ENCODE data around the gene CCDC85B.

Gene CCDC85B

GRCh38 chr11:65895482-65895981, 5.1 kb downstream of the CCDC85B start:
- Mint-ChIP-seq H3K9me3 (no peaks in the 10 kb centered on the region), H3K27me3 (ENCODE audit: low read depth) (no peaks in the 10 kb centered on the region), H3K27ac (peak overlapping the region; percentile 75), H3K4me3 (peak overlapping the region; percentile 27), H3K4me1 (ENCODE audit: low read depth) (peaks cover 32% of the 10 kb centered on the region), H3K36me3 (ENCODE audit: low read depth) (peaks cover 4% of the 10 kb centered on the region)
- DNase-seq (ENCODE audit: low spot score), result no peak

DNA sequence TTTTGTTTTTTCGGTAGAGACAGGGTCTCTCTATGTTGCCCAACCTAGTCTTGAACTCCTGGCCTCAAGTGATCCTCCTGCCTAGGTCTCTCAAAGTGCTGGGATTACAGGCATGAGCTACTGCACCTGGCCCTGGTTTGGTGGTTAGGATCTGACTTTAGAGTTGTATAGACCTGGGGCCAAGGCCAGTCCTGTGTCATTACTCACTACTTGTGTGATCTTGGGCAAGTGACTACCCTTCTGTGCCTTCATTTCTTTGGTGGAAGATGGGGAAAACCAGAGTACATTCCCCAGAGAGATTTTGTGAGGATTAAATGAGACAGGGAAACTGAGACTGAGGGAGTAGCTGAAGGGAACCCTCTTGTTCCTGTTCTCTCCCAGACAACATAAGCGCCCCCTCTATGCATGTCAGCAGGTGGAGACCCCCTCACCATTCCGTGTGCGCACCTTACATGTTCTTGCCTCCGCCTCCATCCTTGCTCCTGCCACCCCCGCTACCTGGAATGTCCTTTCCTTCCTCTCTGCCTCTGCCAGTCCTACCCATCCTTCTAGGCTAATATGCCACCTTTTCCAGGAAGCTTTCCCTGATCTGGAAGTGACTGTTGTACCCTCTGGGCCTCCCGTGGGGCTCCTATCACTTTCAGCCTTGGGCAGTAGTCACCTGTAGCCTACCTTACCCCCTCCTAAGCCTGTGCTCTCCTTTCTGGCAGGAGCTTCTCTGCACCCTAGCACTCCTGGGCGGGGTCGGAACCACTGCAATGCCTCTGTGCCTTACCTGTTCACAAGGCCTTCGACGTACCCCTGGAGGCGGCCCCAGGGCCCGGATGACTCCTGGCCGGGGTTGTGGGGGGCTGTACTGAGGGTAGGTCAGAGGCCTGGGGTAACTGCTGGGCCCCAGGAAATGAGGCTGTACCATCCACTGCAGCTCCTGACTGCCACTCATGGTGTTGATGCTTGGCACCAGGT, 5.8 kb downstream of the CCDC85B start:
- peaks cover 4% of the 10 kb centered on the region for H3K36me3 Mint-ChIP-seq (ENCODE audit: low read depth)
- H3K9me3 Mint-ChIP-seq, result no peaks in the 10 kb centered on the region
- H3K27ac Mint-ChIP-seq, result peak overlapping the region; percentile 72
- peaks cover 34% of the 10 kb centered on the region for H3K4me1 Mint-ChIP-seq (ENCODE audit: low read depth)
- H3K27me3 Mint-ChIP-seq (ENCODE audit: low read depth), result no peaks in the 10 kb centered on the region
- no peak for DNase-seq (ENCODE audit: low spot score)
- H3K4me3 Mint-ChIP-seq, result peak overlapping the region; percentile 17

DNA sequence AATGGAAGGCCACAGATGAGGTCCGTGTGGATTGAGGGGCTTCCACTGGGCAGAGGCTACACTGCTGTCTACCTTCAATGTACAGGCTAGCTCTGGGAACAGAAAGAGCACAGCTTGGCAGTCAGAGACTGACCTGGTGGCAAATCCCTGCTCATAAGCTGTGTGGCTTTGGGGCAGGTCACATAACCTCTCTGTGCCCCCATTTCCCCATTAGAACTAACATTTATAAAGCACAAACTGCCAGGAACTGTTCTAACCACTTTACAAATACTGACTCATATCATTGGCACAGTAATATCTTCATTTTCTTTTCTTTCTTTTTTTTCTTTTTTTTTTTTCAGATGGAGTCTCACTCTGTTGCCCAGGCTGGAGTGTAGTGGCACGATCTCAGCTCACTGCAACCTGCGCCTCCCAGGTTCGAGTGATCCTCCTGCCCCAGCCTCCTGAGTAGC, 6.6 kb downstream of the CCDC85B start:
- Mint-ChIP-seq H3K9me3 (no peaks in the 10 kb centered on the region), H3K27ac (no peak overlapping the region), H3K27me3 (ENCODE audit: low read depth) (no peaks in the 10 kb centered on the region), H3K36me3 (ENCODE audit: low read depth) (peaks cover 4% of the 10 kb centered on the region), H3K4me1 (ENCODE audit: low read depth) (peaks cover 38% of the 10 kb centered on the region), H3K4me3 (peak overlapping the region; percentile 34)
- no peak for DNase-seq (ENCODE audit: low spot score)

DNA sequence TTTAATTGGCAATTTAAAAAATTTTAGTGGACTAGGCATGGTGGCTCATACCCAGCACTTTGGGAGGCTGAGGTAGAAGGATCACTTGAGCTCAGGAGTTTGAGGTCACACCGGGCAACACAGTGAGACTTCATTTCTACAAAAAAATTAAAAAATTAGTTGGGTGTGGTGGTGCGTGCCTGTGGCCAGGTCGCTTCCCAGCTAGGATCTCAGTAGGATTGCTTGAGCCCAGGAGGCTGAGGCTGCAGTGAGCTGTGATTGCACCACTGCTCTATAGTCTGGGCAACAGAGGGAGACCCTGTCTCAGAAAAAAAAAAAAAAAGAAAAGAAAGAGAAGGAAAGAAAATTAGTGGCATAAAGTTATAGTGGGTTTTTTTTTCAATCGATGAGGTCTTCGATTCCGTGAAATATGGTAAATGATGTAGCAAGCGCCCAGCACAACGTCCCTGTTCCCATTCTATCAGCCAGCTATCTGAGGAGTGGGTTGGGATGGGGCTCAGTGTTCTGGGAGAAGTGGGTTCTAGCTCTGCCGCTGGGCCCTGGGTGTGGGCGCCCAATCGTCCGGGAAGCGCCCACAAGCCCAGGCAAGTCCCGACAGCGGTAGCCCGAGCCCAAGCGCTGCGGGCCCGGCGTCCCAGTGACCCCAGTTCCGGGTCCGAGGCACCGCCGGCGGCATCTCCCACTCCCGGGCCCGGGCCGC, 8.3 kb downstream of the CCDC85B start:
- H3K36me3 Mint-ChIP-seq (ENCODE audit: low read depth), result peaks cover 4% of the 10 kb centered on the region
- peaks cover 32% of the 10 kb centered on the region for H3K4me1 Mint-ChIP-seq (ENCODE audit: low read depth)
- H3K4me3 Mint-ChIP-seq, result peak overlapping the region; percentile 79
- no peaks in the 10 kb centered on the region for H3K9me3 Mint-ChIP-seq
- no peak for DNase-seq (ENCODE audit: low spot score)
- H3K27me3 Mint-ChIP-seq (ENCODE audit: low read depth), result peaks cover 5% of the 10 kb centered on the region
- H3K27ac Mint-ChIP-seq, result peak overlapping the region; percentile 82

DNA sequence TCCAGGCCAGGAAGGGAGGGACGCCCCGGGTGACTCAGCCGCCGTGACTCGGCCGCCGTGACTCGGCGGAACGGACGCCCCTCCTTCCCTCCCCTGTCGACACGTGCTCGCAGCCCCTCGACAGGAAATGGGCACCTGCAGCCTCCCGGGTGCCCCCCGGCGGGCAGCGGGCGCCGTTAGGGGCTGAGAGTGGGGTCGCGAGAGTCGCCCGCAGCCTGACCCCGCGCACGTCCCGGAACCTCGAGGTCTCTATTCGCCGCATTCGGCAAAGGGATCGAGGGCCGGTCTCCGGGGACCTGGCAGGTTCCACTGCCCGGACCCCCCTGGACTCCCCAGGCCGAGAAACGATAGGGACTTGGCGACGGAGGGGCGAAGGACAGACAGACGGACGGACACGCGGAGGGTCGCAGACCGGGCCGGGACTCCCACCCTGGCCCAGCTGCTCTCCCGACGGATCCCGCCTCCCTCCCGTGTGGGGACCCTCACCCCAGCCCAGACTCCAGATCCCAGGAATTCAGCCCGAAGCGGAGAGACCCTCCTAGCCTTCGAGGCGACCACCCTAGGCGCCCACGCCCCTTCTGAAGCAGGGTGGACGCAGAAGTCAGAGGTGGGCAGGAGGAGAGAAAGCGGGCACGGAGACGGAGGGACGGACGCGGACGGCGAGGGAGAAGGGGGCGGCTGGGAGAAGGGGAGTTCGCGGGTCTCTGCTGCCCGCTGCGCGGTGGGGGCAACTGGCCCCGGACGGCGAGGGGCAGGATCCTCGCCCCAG, 9.1 kb downstream of the CCDC85B start:
- Mint-ChIP-seq H3K27ac (peak overlapping the region; percentile 78), H3K4me3 (peak overlapping the region; percentile 71), H3K4me1 (ENCODE audit: low read depth) (peaks cover 26% of the 10 kb centered on the region), H3K9me3 (no peaks in the 10 kb centered on the region), H3K36me3 (ENCODE audit: low read depth) (peaks cover 4% of the 10 kb centered on the region), H3K27me3 (ENCODE audit: low read depth) (peaks cover 7% of the 10 kb centered on the region)
- peak; percentile 79 for DNase-seq (ENCODE audit: low spot score)

DNA sequence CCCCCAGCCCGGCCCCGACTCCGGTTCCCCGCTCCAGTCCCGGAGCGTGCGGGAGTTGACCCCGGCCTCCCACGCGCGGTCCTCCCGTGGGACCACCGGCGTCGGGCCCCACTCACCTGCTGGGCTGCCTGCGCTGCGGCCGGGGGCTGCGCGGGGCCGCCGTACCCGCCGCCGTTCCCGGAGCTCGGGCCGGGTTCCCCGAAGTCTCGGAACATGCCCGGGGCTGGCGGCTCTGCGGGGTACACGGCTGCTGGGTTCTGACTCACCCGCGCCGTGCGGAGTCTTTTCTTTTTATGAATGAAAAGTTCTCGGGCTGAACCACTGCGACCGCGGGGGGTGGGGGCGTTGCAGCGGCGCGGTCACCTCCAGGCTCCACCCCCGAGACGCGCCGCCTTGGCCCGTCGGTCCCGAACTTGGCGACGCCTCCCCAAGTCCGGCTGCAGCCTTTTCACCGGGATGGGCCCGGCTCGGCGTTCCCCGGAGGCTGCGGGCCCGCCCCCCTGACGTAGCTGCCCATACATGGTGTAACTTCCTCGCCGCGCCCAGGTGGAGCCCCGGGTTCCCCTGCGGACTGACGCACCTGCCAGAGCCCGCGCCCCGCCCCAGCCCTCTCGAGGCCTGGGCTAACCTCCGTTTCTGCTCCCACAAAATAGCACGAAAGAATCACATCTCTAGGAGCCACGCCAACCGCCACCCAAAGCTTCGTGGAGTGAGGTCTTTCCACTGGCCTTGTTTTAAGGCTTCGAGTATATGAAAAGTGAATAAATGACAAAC, 9.8 kb downstream of the CCDC85B start, which contains the start of gene FOSL1:
Gene FOSL1, minus strand, starts transcription at position 264 of the 774 bp plus-strand sequence. Its CDS starts 49 bp downstream, at position 215.
- Mint-ChIP-seq H3K9me3 (no peaks in the 10 kb centered on the region), H3K27ac (peak within 1 kb of the TSS; percentile 78), H3K27me3 (ENCODE audit: low read depth) (peaks cover 7% of the 10 kb centered on the region), H3K4me3 (peak within 1 kb of the TSS; percentile 71), H3K4me1 (ENCODE audit: low read depth) (peaks cover 23% of the 10 kb centered on the region), H3K36me3 (ENCODE audit: low read depth) (peaks cover 4% of the 10 kb centered on the region)
- DNase-seq (ENCODE audit: low spot score), result peak; percentile 96

DNA sequence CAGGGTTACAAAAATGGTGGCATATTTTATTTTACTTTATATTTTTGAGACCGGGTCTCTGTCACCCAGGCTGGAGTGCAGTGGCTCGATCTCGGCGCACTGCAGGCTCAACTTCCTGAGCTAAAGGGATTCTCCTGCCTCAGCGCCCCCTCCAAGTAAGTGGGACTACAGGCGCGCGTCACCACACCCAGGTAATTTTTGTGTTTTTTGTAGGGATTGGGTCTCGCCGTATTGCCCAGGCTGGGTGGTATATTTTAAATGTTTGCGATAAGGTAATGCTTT, 10.4 kb downstream of the CCDC85B start:
- H3K9me3 Mint-ChIP-seq, result no peaks in the 10 kb centered on the region
- DNase-seq (ENCODE audit: low spot score), result no peak
- peaks cover 7% of the 10 kb centered on the region for H3K27me3 Mint-ChIP-seq (ENCODE audit: low read depth)
- H3K27ac Mint-ChIP-seq, result peak overlapping the region; percentile 70
- no peaks in the 10 kb centered on the region for H3K36me3 Mint-ChIP-seq (ENCODE audit: low read depth)
- peak overlapping the region; percentile 70 for H3K4me3 Mint-ChIP-seq
- peaks cover 23% of the 10 kb centered on the region for H3K4me1 Mint-ChIP-seq (ENCODE audit: low read depth)

DNA sequence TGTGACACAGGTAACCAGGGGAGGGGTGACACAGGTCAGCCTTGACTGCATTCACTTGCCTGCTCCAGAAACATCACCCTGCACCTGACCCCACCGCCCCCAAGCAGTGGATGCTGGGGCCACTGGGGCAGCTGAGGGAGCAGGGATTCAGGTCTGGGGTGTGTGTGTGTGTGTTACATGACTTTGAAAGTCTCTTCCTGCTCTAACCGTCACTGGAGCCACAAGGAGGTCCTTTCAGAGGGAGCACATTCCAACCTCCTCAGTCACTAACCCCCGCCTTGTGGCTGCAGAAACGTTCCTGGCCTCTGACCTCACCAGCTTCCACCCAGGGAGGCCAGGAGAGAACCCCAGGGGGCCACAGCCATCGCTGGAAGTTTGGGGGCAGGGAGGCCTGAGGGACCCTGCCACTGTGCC, 12.6 kb downstream of the CCDC85B start:
- H3K4me1 Mint-ChIP-seq (ENCODE audit: low read depth), result peaks cover 15% of the 10 kb centered on the region
- no peak for DNase-seq (ENCODE audit: low spot score)

GRCh38 chr11:65903715-65904114, 13.2 kb downstream of the CCDC85B start:
- Mint-ChIP-seq H3K36me3 (ENCODE audit: low read depth) (no peaks in the 10 kb centered on the region), H3K9me3 (no peaks in the 10 kb centered on the region), H3K27ac (no peak overlapping the region), H3K4me3 (no peak overlapping the region), H3K4me1 (ENCODE audit: low read depth) (peaks cover 14% of the 10 kb centered on the region), H3K27me3 (ENCODE audit: low read depth) (peaks cover 9% of the 10 kb centered on the region)
- DNase-seq (ENCODE audit: low spot score), result no peak

More for the DNA sequence above, 12.6 kb downstream of the CCDC85B start:
- Mint-ChIP-seq H3K36me3 (ENCODE audit: low read depth) (no peaks in the 10 kb centered on the region), H3K4me3 (no peak overlapping the region), H3K27me3 (ENCODE audit: low read depth) (peaks cover 9% of the 10 kb centered on the region), H3K9me3 (no peaks in the 10 kb centered on the region), H3K27ac (no peak overlapping the region)

DNA sequence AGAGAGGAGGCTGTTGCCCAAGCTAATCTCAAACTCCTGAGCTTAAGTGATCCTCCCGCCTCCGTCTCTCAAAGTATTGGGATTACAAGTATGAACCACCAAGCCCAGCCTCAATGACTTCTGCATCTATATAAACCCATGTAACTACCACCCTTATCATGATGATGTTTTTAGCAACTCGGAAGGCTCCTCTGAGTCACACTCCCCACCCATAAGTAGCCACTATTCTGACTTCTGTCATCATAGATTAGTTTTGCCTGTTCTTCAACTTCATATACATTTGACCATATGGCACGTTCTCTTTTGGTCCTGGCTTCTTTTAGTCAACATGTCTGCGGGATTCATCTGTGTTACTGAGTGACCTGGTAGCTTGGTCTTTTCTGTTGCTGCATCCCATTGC, 16.1 kb downstream of the CCDC85B start:
- no peak for DNase-seq (ENCODE audit: low spot score)
- Mint-ChIP-seq H3K9me3 (no peaks in the 10 kb centered on the region), H3K36me3 (ENCODE audit: low read depth) (no peaks in the 10 kb centered on the region), H3K4me3 (no peak overlapping the region), H3K27me3 (ENCODE audit: low read depth) (peaks cover 9% of the 10 kb centered on the region), H3K4me1 (ENCODE audit: low read depth) (peaks cover 14% of the 10 kb centered on the region), H3K27ac (no peak overlapping the region)

DNA sequence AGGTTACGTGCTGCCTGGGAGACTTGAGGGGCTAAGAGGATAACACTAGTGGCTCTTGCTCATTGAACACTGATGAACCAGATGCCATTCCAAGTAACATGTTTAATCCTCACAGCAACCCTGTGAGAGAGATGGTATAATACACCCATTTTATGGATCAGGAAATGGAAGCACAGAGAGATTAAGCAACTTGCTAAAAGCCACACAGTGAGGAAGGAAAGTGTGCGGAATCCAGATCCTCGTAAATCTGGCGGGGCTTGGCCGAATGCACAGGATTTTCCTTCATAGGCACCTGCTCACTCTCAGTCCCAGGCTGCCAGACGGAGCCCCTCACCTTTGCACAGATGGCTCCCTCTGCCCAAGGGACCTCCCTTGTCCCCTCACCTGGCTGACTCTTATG, 17.4 kb downstream of the CCDC85B start:
- no peak overlapping the region for H3K4me3 Mint-ChIP-seq
- no peak for DNase-seq (ENCODE audit: low spot score)
- H3K4me1 Mint-ChIP-seq (ENCODE audit: low read depth), result peaks cover 9% of the 10 kb centered on the region
- H3K27ac Mint-ChIP-seq, result no peak overlapping the region
- peaks cover 8% of the 10 kb centered on the region for H3K27me3 Mint-ChIP-seq (ENCODE audit: low read depth)
- no peaks in the 10 kb centered on the region for H3K9me3 Mint-ChIP-seq
- no peaks in the 10 kb centered on the region for H3K36me3 Mint-ChIP-seq (ENCODE audit: low read depth)

- peaks cover 4% of the 10 kb centered on the region for H3K36me3 Mint-ChIP-seq (ENCODE audit: low read depth)
- DNase-seq (ENCODE audit: low spot score), result no peak
- H3K4me3 Mint-ChIP-seq, result no peak overlapping the region
- H3K27me3 Mint-ChIP-seq (ENCODE audit: low read depth), result no peaks in the 10 kb centered on the region
- no peak overlapping the region for H3K27ac Mint-ChIP-seq
- no peaks in the 10 kb centered on the region for H3K9me3 Mint-ChIP-seq
- peaks cover 15% of the 10 kb centered on the region for H3K4me1 Mint-ChIP-seq (ENCODE audit: low read depth)
These were observed 21.5 kb downstream of the CCDC85B start for GRCh38 chr11:65911682-65912568.

Measured in T-helper 2 cell treated with Interferon-gamma antibody and Interleukin-4, amounts not matched to agents 5 μg/mL and 100 μg/mL, for 36 hours (primary cell).